K562 (cell line): ENCODE measurements around the gene ARMC2.
A peak's percentile ranks its signal among the peaks of the same experiment; 100 is the strongest.

Source experiments
- ZNF561 ChIP-seq: fragments of 450-650 bp; formaldehyde crosslinking; conservative IDR thresholded peaks from 2 replicates; pipeline ENCODE4 v1.4.0; 2020; ENCODE audit warnings: mild to moderate bottlenecking, moderate library complexity
- TF ChIP-seq, protein P1 (sequence below), 3 experiments: IDR thresholded peaks in 2 of 3; conservative IDR thresholded peaks in 1 of 3; 2 replicates each; pipeline ENCODE4 v1.5.1; 2011 to 2012; ENCODE audit warnings: low read length in 3 of 3, mild to moderate bottlenecking in 3 of 3, control low read depth in 2 of 3, improper control_type of control experiment in 1 of 3, inconsistent platforms in 1 of 3, low read depth in 1 of 3, mixed read lengths in 1 of 3, moderate library complexity in 1 of 3; ENCODE audit not compliant: insufficient read depth in 2 of 3

DNA sequence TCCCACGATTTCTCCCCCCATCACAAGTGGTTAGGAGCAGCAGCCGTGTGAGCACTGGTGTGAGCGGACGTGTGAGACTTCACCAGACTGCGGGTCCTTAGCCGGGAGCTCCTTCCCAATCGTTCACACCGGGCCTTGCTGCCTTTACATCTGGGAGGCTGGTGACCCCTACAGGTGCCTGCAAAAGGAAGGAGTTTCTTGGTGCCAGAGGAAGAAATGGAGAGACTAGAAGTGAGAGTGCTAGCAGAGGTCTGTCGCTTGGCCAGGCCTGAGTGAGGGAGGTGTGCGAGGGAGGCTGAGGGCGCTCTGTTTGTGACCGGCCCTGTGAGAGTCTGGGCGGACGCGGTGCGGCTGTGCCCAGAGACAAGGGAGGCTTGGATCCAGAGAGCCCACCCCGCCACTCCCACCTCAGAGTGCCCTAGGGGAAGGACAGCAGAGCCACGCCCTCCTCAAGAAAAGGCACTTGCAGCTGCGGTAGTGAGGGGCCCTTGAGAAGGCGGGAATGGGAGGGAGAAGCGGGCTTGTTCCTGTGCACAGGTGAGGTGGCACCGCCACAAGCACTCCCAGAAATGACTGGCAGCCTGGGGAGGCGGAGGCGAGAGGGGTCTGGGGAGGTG is 10.0 kb upstream of the ARMC2 start:
- TF ChIP-seq, protein P1, sequence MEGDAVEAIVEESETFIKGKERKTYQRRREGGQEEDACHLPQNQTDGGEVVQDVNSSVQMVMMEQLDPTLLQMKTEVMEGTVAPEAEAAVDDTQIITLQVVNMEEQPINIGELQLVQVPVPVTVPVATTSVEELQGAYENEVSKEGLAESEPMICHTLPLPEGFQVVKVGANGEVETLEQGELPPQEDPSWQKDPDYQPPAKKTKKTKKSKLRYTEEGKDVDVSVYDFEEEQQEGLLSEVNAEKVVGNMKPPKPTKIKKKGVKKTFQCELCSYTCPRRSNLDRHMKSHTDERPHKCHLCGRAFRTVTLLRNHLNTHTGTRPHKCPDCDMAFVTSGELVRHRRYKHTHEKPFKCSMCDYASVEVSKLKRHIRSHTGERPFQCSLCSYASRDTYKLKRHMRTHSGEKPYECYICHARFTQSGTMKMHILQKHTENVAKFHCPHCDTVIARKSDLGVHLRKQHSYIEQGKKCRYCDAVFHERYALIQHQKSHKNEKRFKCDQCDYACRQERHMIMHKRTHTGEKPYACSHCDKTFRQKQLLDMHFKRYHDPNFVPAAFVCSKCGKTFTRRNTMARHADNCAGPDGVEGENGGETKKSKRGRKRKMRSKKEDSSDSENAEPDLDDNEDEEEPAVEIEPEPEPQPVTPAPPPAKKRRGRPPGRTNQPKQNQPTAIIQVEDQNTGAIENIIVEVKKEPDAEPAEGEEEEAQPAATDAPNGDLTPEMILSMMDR (IDR thresholded peaks at IDR 0.05 in 2 of 3, conservative IDR thresholded peaks at IDR 0.05 in 1 of 3; ENCODE audit: insufficient read depth in 2 of 3, low read depth in 1 of 3, low read length in 3 of 3) = peak; percentile 29 to 49 (median 35); a peak in 2 of 6 replicates
- TF ChIP-seq ZNF561 (CRISPR knock-in tag) = no peak
